Sigmoid colon (tissue), 7 donors: ENCODE measurements around the gene AIF1. TPM values are rescaled to one million over a fixed set of nuclear protein-coding genes. Genes with fewer than 3 reads are reported as not detected.

ENCODE experiments used
- DNase-seq: peaks from one replicate; pipeline ENCODE4 v3.0.0-alpha.2; 2019
- H3K27ac ChIP-seq, 4 donors: fragments of 200-600 bp; sonication (generic); one replicate each; pipeline ENCODE4 v1.5.1; 2016 to 2019; ENCODE audit warnings: mild to moderate bottlenecking in 1 of 4
- H3K27me3 ChIP-seq, 3 donors: fragments of 200-600 bp; sonication (generic); one replicate each; pipeline ENCODE4 v1.5.1; 2019; ENCODE audit warnings: mild to moderate bottlenecking in 1 of 3
- H3K36me3 ChIP-seq, 4 donors: fragments of 200-600 bp; sonication (generic); one replicate each; pipeline ENCODE4 v1.5.1; 2016 to 2019
- H3K4me1 ChIP-seq, 4 donors: fragments of 200-600 bp; sonication (generic); one replicate each; pipeline ENCODE4 v1.5.1; 2017 to 2019
- H3K4me3 ChIP-seq, 4 donors: fragments of 200-600 bp; sonication (generic); one replicate each; pipeline ENCODE4 v1.5.1; 2017 to 2019; ENCODE audit warnings: mild to moderate bottlenecking in 2 of 4, moderate library complexity in 1 of 4
- H3K9me3 ChIP-seq, 4 donors: fragments of 200-600 bp in 3 of 4; sonication (generic) in 3 of 4; one replicate each; pipeline versions ENCODE4 v1.5.1 to v1.6.1; 2013 to 2019
- CTCF ChIP-seq, 4 experiments: fragments of 450-650 bp in 3 of 4; fragments of 200-600 bp in 1 of 4; IDR thresholded peaks; one replicate each; pipeline ENCODE4 v1.5.1; 2016 to 2019; ENCODE audit warnings: antibody characterized with exemption in 4 of 4, mild to moderate bottlenecking in 3 of 4, moderate library complexity in 2 of 4
- EP300 ChIP-seq, 4 donors: sonication (generic); formaldehyde crosslinking; IDR thresholded peaks; one replicate each; pipeline ENCODE4 v1.6.1; 2017; ENCODE audit warnings: antibody characterized with exemption in 4 of 4
- POLR2A ChIP-seq, 2 donors: fragments of 450-650 bp; IDR thresholded peaks; one replicate each; pipeline ENCODE4 v1.6.1; 2016; ENCODE audit warnings: antibody characterized with exemption in 2 of 2, mild to moderate bottlenecking in 2 of 2, moderate library complexity in 2 of 2
- POLR2AphosphoS5 ChIP-seq, 4 donors: sonication (generic); formaldehyde crosslinking; IDR thresholded peaks; one replicate each; pipeline ENCODE4 v1.6.1; 2017; ENCODE audit warnings: antibody characterized with exemption in 4 of 4
- WGBS, 2 donors: extraction: QIAGEN DNeasy Blood & Tissue Kit; methylation state at CpG; one replicate each; pipeline ENCODE4 v1.1.7; 2013; 5-methylcytosine and 5-hydroxymethylcytosine counted together
- intact Hi-C: fragments of 100-400 bp; cut with DNase I; formaldehyde crosslinking; loops from one replicate; pipeline ENCODE4 v1.15.1; 2023
- polyA plus RNA-seq, 3 donors: library from polyadenylated mRNA; stranded (reverse); fragments of 200-250 nt; gene quantifications; one replicate each; pipeline ENCODE4 v1.2.3, GENCODE V29; 2013
- total RNA-seq, 4 donors: library from RNA; depleted of rRNA; stranded (reverse); fragments of >200 nt; gene quantifications; one replicate each; pipeline ENCODE4 v1.1.0, GENCODE V29; 2016
- donor health status: healthy with polysubstance abuse.
- donor health status: Bipolar disorder and iron deficiency.
- donor health status: healthy.

AIF1 gene
- total and polyA plus RNA-seq, 7 donors = 12.5 to 133 (median 59.6) TPM

DNA sequence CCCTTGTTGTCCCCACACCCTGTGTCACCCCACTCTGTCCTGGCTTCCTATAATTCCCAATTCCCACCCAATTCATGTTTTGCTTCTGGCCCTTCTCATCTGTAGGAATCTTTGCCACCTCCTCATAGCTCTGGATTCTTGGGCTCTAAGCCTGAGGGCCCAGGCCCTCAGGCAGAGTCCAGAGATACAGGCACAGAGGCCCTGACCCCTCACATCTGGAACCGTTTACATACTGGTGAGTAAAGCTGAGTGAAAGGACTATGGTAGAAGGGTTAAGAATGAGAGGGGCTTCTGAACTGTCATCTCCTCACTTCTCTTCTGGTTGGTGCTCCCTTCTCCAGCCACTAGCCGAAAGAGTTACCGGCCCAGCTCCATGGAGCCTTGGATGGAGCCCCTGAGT, 19.1 kb downstream of the AIF1 start:
- no peak for TF ChIP-seq EP300 (IDR thresholded peaks at IDR 0.05)
- TF ChIP-seq POLR2AphosphoS5 (IDR thresholded peaks at IDR 0.05) = no peak
- TF ChIP-seq POLR2A (IDR thresholded peaks at IDR 0.05) = no peak
- no peak for TF ChIP-seq CTCF (IDR thresholded peaks at IDR 0.05)
- no peaks in the 10 kb centered on the region for H3K27me3 ChIP-seq
- no peak for DNase-seq
- H3K4me3 ChIP-seq = no peak overlapping the region
- peaks cover 63 to 98% (median 81%) of the 10 kb centered on the region in 4 donors for H3K36me3 ChIP-seq
- H3K9me3 ChIP-seq = no peaks in the 10 kb centered on the region
- intact Hi-C loops = no loop called here
- no peaks in the 10 kb centered on the region for H3K4me1 ChIP-seq
- H3K27ac ChIP-seq = no peak overlapping the region
- 94% methylated on average over 3 of the region's 3 CpGs for WGBS, 2 donors

DNA sequence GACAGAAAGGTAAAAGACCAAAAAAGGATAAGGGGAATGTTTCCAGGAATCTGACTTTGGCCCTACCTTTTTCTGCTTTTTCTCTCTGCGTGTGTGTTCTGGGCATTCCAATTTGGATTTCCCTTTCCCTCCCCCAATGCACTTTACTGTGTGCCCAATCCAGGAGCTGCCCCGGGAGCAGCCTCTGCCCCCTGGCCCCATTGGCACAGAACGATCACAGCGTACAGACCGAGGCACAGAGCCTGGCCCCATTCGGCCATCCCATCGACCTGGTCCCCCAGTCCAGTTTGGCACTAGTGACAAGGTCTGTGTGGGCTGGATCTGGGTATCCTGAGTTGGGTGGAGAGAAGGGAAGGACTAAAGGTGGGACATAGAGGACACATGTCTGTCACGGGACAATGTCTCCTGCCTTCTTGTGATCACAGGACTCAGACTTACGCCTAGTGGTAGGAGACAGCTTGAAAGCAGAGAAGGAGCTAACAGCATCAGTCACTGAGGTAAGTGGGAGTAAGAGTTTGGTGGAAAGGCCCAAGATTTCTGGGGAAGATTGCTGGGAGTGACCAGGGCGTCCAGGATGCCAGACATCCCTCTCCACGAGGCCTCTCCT, 20.0 kb downstream of the AIF1 start:
- intact Hi-C loops = no loop called here
- Histone ChIP-seq H3K4me3 (no peak overlapping the region), H3K27ac (no peak overlapping the region), H3K27me3 (no peaks in the 10 kb centered on the region), H3K36me3 (peaks cover 66 to 98% (median 78%) of the 10 kb centered on the region in 4 donors), H3K9me3 (no peaks in the 10 kb centered on the region), H3K4me1 (no peaks in the 10 kb centered on the region)
- WGBS, 2 donors = 82 to 91% methylated on average over 11 of the region's 11 CpGs
- no peak for DNase-seq
- TF ChIP-seq POLR2AphosphoS5 (IDR thresholded peaks at IDR 0.05) = no peak
- TF ChIP-seq EP300 (IDR thresholded peaks at IDR 0.05) = no peak
- no peak for TF ChIP-seq CTCF (IDR thresholded peaks at IDR 0.05)
- no peak for TF ChIP-seq POLR2A (IDR thresholded peaks at IDR 0.05)

GRCh38 chr6:31636698-31637596, 21.9 kb downstream of the AIF1 start:
- intact Hi-C loops = no loop called here
- no peak for TF ChIP-seq CTCF (IDR thresholded peaks at IDR 0.05)
- no peak for TF ChIP-seq POLR2A (IDR thresholded peaks at IDR 0.05)
- no peak for TF ChIP-seq EP300 (IDR thresholded peaks at IDR 0.05)
- TF ChIP-seq POLR2AphosphoS5 (IDR thresholded peaks at IDR 0.05) = no peak
- Histone ChIP-seq H3K36me3 (peaks cover 73 to 98% (median 79%) of the 10 kb centered on the region in 4 donors), H3K27ac (peak overlapping the region in 1 of 4 donors; percentile 30), H3K9me3 (no peaks in the 10 kb centered on the region), H3K4me3 (no peak overlapping the region), H3K27me3 (no peaks in the 10 kb centered on the region), H3K4me1 (no peaks in the 10 kb centered on the region)
- 80 to 87% methylated on average over 27 of the region's 27 CpGs for WGBS, 2 donors
- DNase-seq = no peak

GRCh38 chr6:31639043-31639442, 24.0 kb downstream of the AIF1 start:
- DNase-seq = no peak
- no peak for TF ChIP-seq POLR2A (IDR thresholded peaks at IDR 0.05)
- TF ChIP-seq POLR2AphosphoS5 (IDR thresholded peaks at IDR 0.05) = peak in 1 of 4 donors; percentile 16
- intact Hi-C loops = no loop called here
- no peaks in the 10 kb centered on the region for H3K4me1 ChIP-seq
- no peak overlapping the region for H3K4me3 ChIP-seq
- no peak overlapping the region for H3K27ac ChIP-seq
- no peaks in the 10 kb centered on the region for H3K9me3 ChIP-seq
- 82 to 89% methylated on average over 9 of the region's 9 CpGs for WGBS, 2 donors
- H3K36me3 ChIP-seq = peaks cover 69 to 96% (median 89%) of the 10 kb centered on the region in 4 donors
- H3K27me3 ChIP-seq = no peaks in the 10 kb centered on the region

DNA sequence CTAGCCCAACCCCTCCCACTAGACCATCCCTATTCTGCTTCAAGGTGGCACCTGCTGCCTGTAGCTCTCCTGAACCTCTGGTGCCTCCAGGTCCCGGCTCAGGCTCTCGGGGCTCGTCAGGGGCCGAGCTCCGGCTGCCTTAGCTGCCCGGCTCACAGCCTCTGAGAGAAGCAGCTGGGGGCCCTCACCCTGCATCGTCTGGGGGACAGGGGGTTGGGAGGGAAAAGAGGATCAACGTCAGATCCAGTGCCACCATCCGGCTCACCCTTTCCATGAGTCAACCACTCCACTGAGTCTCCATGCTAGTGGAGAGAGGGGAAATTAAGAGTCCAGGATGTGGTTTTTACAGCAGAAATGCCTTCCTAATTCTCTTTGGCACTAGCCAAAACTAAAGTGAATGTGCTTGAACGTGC, 24.4 kb downstream of the AIF1 start:
- H3K4me1 ChIP-seq = no peaks in the 10 kb centered on the region
- no peaks in the 10 kb centered on the region for H3K27me3 ChIP-seq
- peaks cover 69 to 96% (median 89%) of the 10 kb centered on the region in 4 donors for H3K36me3 ChIP-seq
- no peak overlapping the region for H3K27ac ChIP-seq
- intact Hi-C loops = no loop called here
- TF ChIP-seq POLR2A (IDR thresholded peaks at IDR 0.05) (no peak), EP300 (IDR thresholded peaks at IDR 0.05) (no peak), POLR2AphosphoS5 (IDR thresholded peaks at IDR 0.05) (no peak), CTCF (IDR thresholded peaks at IDR 0.05) (no peak)
- WGBS, 2 donors = 80 to 84% methylated on average over 10 of the region's 10 CpGs
- no peak overlapping the region for H3K4me3 ChIP-seq
- DNase-seq = no peak
- H3K9me3 ChIP-seq = no peaks in the 10 kb centered on the region
